ENCODE measurements around the gene OR4K13.

Gene OR4K13, protein sequence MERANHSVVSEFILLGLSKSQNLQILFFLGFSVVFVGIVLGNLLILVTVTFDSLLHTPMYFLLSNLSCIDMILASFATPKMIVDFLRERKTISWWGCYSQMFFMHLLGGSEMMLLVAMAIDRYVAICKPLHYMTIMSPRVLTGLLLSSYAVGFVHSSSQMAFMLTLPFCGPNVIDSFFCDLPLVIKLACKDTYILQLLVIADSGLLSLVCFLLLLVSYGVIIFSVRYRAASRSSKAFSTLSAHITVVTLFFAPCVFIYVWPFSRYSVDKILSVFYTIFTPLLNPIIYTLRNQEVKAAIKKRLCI

DNA sequence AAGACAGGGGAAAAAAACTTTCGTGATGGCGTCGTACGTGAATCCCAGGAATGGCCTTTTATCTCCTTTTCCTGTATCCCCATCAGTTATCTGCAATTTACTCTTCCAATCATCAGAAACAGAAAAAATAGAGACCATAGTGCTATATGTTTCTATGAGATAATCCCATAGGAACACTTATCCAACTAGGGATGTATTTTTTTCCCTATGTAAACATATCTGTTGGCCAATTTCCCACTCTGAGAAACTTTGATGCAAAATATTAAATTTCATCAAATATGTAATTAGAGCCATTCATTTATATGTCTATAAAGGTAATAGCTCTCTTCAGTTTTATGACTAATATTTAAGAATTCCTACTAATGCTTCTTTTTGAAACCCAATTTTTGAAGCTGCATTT is at the start of gene OR4K13:
Gene OR4K13 (minus strand): TSS at position 101 of the 400 bp plus-strand sequence. CDS start 1,280 bp downstream, outside the sequence.
- no peak for ATAC-seq (replicated peaks)
- no peak for DNase-seq

DNA sequence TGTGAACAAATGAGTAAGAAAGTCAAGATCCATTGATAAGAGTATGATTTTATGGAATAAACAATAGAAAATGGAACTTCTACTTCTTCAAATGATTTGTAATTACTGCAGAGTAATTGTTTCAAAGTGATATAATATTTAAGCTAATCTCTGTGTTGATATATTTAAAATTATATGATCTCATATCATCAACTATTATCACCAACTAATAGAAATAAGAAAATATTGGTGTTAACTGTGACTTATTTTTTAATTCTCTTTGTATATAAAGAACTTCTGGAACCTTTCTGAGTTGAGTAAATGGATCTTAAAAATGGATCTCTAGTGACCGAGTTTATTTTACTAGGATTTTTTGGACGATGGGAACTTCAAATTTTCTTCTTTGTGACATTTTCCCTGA is 23.9 kb upstream of the OR4K13 start, which contains the start of gene OR4L1:
Gene OR4L1 (plus strand): TSS at position 301 of the 400 bp plus-strand sequence. CDS start 0 bp downstream, at position 301.
- Mint-ChIP-seq H3K4me3 (no peak within 1 kb of the TSS), H3K9me3 (peaks cover 0 to 3% of the 10 kb centered on the region in 2 donors), H3K4me1 (no peaks in the 10 kb centered on the region), H3K27ac (no peak within 1 kb of the TSS), H3K27me3 (peaks cover 0 to 6% of the 10 kb centered on the region in 2 donors), H3K36me3 (no peaks in the 10 kb centered on the region)
- DNase-seq, result no peak
- ATAC-seq (replicated peaks), result no peak

More for the DNA sequence above, at the start of gene OR4K13:
- H3K27me3 Mint-ChIP-seq, result peaks cover 0 to 5% of the 10 kb centered on the region in 2 donors
- H3K9me3 Mint-ChIP-seq, result peaks cover 0 to 5% of the 10 kb centered on the region in 2 donors
- no peak within 1 kb of the TSS for H3K27ac Mint-ChIP-seq
- no peaks in the 10 kb centered on the region for H3K36me3 Mint-ChIP-seq
- no peaks in the 10 kb centered on the region for H3K4me1 Mint-ChIP-seq
- no peak within 1 kb of the TSS for H3K4me3 Mint-ChIP-seq

GRCh38 chr14:20048202-20048601 is 12.4 kb upstream of the OR4K13 start:
- peaks cover 0 to 11% of the 10 kb centered on the region in 2 donors for H3K27me3 Mint-ChIP-seq
- H3K27ac Mint-ChIP-seq, result no peak overlapping the region
- DNase-seq, result no peak
- no peaks in the 10 kb centered on the region for H3K9me3 Mint-ChIP-seq
- no peaks in the 10 kb centered on the region for H3K4me1 Mint-ChIP-seq
- H3K4me3 Mint-ChIP-seq, result no peak overlapping the region
- ATAC-seq (replicated peaks), result no peak
- no peaks in the 10 kb centered on the region for H3K36me3 Mint-ChIP-seq

DNA sequence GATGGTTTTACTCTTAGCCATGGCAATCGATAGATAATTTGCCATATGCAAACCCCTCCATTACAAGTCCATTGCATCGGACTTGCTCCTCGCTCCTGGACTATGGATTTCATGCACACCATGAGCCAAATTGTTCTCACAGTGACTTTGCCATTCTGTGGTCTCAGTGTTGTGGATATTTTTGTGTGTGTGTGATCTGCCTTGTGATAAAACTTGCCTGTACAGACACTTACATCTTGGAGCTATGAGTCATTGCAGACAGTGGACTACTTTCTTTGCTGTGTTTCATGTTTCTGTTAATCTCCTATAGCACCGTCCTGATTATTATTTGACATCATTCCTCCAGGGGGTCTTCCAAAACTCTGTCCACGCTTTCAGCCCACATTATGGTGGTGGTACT is 8.4 kb upstream of the OR4K13 start:
- Mint-ChIP-seq H3K36me3 (no peaks in the 10 kb centered on the region), H3K4me1 (no peaks in the 10 kb centered on the region), H3K9me3 (peaks cover 0 to 3% of the 10 kb centered on the region in 2 donors), H3K4me3 (no peak overlapping the region), H3K27ac (no peak overlapping the region), H3K27me3 (peaks cover 0 to 14% of the 10 kb centered on the region in 2 donors)
- no peak for DNase-seq
- ATAC-seq (replicated peaks), result no peak

DNA sequence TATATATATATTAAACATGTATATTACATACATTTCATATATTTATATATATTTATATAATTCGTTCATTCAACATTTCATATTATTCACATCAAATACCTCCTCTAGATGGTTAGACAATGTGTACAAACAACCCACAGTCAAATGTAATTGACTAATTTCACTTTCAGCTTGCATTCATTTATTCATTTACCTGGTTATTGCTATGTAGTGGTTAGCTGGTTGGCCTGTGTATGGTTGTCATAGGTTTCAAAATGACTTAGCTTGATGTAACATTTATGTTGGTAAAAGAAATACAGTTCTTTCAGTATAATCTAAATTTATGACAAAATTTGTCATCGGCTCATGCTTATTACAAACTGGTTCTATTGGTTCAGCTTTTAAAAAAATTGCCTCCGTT is 389 bp downstream of the OR4K13 start:
- DNase-seq (no peak), ATAC-seq (replicated peaks) (no peak)
- Mint-ChIP-seq H3K4me1 (no peaks in the 10 kb centered on the region), H3K27me3 (peaks cover 0 to 5% of the 10 kb centered on the region in 2 donors), H3K9me3 (peaks cover 0 to 5% of the 10 kb centered on the region in 2 donors), H3K4me3 (no peak overlapping the region), H3K36me3 (no peaks in the 10 kb centered on the region), H3K27ac (no peak overlapping the region)

DNA sequence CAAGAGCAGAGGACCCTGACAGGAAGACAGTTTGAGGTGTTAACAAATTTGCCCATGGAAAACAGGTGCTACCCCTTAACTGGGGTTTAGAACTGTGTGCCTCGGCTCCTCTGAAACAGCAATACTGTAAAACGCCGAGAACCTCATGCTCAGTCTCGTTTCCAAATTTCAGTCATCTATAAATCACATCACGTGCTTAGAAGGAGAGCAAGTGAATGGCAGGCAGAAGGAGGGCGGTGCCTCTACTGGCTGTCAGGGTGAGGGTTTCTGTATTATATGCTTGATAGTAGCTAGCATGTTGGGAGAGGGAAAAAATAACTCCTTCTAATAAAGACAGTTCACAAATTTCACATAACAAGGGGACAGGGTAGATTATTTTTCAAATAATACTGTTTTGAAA is 4.8 kb downstream of the OR4K13 start:
- H3K9me3 Mint-ChIP-seq, result peaks cover 0 to 5% of the 10 kb centered on the region in 2 donors
- ATAC-seq (replicated peaks) (no peak), DNase-seq (no peak)
- no peak overlapping the region for H3K4me3 Mint-ChIP-seq
- H3K27me3 Mint-ChIP-seq, result peaks cover 0 to 5% of the 10 kb centered on the region in 2 donors
- H3K27ac Mint-ChIP-seq, result no peak overlapping the region
- H3K36me3 Mint-ChIP-seq, result no peaks in the 10 kb centered on the region
- no peaks in the 10 kb centered on the region for H3K4me1 Mint-ChIP-seq

GRCh38 chr14:20019257-20019865 is 16.5 kb downstream of the OR4K13 start, which contains the start of gene OR4K14:
TSS of gene OR4K14 (minus strand) at chr14:20019307. CDS start at chr14:20015193, 4,114 bp downstream.
- no peaks in the 10 kb centered on the region for H3K4me1 Mint-ChIP-seq
- no peak within 1 kb of the TSS for H3K4me3 Mint-ChIP-seq
- DNase-seq, result no peak
- no peaks in the 10 kb centered on the region for H3K36me3 Mint-ChIP-seq
- ATAC-seq (replicated peaks), result no peak
- no peaks in the 10 kb centered on the region for H3K27me3 Mint-ChIP-seq
- H3K27ac Mint-ChIP-seq, result no peak within 1 kb of the TSS
- H3K9me3 Mint-ChIP-seq, result peaks cover under 1% of the 10 kb centered on the region in 2 donors

DNA sequence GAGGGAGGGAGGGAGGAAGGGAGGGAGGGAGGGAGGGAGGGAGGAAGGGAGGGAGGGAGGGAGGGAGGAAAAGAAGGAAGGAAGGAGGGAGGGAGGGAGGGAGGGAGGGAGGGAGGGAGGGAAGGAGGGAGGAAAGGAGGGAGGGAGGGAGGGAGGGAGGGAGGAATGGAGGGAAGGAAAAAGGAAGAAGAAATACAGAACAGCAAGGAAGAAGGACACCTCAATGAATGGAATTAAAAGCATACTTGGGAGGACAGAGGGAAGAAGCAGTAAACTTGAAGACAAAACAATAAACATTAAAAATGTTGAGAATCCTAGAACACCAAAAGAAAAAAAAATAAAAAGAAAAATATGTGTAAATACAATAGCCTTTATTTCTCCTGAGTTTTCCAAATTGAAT is 27.7 kb downstream of the OR4K13 start:
- no peak overlapping the region for H3K27ac Mint-ChIP-seq

GRCh38 chr14:20002319-20002718 is 33.5 kb downstream of the OR4K13 start:
- peaks cover 4 to 5% of the 10 kb centered on the region in 2 donors for H3K9me3 Mint-ChIP-seq
- no peak overlapping the region for H3K4me3 Mint-ChIP-seq
- no peaks in the 10 kb centered on the region for H3K36me3 Mint-ChIP-seq
- ATAC-seq (replicated peaks) (no peak), DNase-seq (no peak)
- no peak overlapping the region for H3K27ac Mint-ChIP-seq
- H3K27me3 Mint-ChIP-seq, result peaks cover 0 to 10% of the 10 kb centered on the region in 2 donors
- no peaks in the 10 kb centered on the region for H3K4me1 Mint-ChIP-seq

More for the DNA sequence above, 27.7 kb downstream of the OR4K13 start:
- Mint-ChIP-seq H3K4me1 (no peaks in the 10 kb centered on the region), H3K36me3 (no peaks in the 10 kb centered on the region), H3K9me3 (peaks cover 12 to 13% of the 10 kb centered on the region in 2 donors), H3K27me3 (peaks cover 0 to 4% of the 10 kb centered on the region in 2 donors), H3K4me3 (no peak overlapping the region)
- DNase-seq (no peak), ATAC-seq (replicated peaks) (no peak)

DNA sequence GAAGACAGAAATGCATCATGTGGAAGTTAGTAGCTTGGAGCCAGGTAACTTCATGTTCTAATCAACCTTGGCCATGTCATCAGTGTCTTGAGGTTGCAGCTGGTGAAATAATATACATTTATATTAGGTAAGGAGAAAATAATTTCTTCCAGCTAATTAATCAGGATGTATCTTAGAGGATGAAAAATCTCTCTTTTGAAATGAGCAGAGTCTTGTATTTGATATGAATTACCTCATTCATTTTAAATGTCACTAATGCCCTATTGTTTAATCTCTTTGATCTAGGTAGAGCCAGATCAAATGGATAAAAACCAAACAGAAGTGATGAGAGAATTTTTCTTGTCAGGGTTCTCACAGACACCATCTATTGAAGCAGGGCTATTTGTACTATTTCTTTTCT is 34.0 kb downstream of the OR4K13 start, which contains the start of gene OR4Q2:
Gene OR4Q2 (plus strand): TSS at position 301 of the 400 bp plus-strand sequence.
- ATAC-seq (replicated peaks) (no peak), DNase-seq (no peak)
- H3K27me3 Mint-ChIP-seq, result peaks cover 0 to 10% of the 10 kb centered on the region in 2 donors
- no peak within 1 kb of the TSS for H3K27ac Mint-ChIP-seq
- no peaks in the 10 kb centered on the region for H3K4me1 Mint-ChIP-seq
- no peak within 1 kb of the TSS for H3K4me3 Mint-ChIP-seq
- peaks cover 3 to 4% of the 10 kb centered on the region in 2 donors for H3K9me3 Mint-ChIP-seq
- no peaks in the 10 kb centered on the region for H3K36me3 Mint-ChIP-seq

DNA sequence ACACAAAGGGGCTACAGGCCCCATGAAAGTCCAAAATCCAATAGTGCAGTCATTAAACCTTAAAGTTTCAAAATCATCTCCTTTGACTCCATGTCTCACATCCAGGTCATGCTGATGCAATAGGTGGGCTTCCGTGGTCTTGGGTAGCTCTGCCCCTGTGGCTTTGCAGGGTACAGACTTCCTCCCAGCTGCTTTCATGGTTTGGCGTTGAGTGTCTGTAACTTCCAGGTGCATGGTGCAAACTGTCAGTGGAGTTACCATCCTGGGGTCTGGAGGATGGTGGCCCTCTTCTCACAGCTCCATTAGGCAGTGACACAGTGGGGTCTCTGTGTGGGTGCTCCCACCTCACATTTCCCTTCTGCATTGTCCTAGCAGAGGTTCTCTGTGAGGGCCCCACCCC is 42.4 kb downstream of the OR4K13 start:
- Mint-ChIP-seq H3K27me3 (no peaks in the 10 kb centered on the region), H3K4me1 (no peaks in the 10 kb centered on the region), H3K36me3 (no peaks in the 10 kb centered on the region), H3K4me3 (no peak overlapping the region), H3K27ac (no peak overlapping the region), H3K9me3 (peaks cover 7 to 10% of the 10 kb centered on the region in 2 donors)
- DNase-seq (no peak), ATAC-seq (replicated peaks) (no peak)
